Measurements from ENCODE around the gene ZNRF1.

ZNRF1 gene

DNA sequence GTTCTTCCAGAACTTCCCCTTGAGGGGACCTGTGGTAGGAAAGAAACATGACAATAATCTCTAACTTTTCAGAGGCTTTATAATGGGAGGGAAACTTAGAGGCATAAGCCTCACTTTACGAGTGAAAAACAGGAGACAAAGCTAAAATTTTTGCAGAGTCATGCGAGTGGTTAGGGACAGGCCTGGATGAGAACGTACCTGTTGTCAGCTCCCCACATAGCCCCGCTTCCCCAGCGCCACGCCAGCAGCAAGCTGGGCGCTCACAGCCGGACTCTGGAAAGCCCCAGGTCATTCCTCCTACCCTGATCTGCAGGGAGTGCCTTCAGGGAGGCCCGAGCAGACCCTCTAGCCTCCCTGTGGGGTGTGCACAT lies 64.1 kb downstream of the ZNRF1 start:
- no peak for DNase-seq

DNA sequence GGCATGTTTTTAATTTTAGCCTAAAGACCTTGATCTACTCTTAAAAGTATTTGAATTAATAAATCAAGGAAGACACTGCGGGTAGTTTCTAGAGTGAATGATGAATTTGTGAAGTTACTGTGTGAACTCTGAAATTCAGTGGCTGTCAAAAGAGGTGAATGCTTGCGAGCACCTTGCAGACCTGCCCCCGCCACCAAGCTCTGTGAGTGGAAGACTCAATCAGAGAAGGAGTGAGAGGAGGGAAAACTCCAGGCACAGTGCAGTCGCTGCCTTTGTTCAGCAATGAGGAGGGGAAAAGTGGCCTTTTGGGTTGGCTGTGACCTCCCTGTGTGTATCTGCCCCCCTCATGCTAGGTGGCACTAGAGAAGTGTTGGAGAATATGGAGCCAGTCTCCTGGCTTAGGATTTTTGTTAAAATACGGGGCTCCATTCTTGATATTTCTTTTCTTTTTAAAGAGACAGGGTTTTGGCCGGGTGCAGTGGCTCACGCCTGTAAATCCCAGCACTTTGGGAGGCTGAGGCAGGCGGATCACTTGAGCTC lies 64.8 kb downstream of the ZNRF1 start:
- DNase-seq = no peak

DNA sequence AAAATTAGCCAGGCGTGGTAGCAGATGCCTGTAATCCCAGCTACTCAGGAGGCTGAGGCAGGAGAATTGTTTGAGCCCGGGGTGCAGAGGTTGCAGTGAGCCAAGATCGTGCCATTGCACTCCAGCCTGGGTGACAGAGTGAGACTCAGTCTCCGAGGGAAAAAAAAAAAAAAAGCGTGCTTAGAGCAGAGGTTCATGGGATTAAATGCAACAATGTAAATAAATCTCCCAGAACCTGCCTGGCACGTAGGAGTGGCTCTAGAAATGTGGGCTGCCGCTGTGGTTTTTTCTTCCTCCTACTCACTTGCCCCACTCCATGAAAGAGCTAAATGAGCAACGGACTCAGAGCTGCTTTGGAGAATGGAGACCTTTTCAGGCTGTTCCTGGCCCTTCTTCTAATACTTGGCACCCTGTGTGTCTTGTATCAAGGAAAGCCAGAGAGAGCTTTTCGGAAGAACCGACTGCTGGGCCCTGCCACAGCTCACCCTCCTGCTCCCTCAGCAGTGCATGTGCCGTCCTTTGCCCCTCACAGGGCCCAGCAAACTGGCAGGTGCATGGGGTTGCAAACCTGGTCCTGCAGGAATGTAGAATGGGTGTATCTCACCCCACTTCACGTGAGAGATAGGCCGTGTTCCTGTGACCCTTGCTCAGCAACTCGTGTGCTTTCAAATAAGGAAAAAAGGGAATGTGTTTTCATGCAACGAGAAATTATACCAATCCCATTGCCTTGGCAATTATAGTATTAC lies 65.8 kb downstream of the ZNRF1 start:
- DNase-seq = no peak

DNA sequence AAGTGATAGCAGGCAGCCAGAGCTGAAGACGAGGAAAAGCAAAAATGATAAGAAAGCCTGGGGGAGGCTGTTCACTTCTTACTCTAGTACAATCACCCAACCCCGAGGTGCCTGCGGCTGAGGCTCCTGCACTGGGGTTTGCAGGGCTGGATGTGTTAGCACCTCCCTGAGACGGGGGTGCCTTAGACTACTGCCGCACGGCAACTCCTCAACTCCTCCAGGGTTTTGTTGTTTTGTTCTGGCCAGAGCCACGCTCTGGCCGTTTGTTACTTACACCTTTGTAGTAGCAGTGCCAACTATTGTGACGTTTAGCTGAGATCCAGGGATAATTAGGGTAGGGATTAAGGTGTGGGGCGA lies 66.3 kb downstream of the ZNRF1 start:
- no peak for DNase-seq

DNA sequence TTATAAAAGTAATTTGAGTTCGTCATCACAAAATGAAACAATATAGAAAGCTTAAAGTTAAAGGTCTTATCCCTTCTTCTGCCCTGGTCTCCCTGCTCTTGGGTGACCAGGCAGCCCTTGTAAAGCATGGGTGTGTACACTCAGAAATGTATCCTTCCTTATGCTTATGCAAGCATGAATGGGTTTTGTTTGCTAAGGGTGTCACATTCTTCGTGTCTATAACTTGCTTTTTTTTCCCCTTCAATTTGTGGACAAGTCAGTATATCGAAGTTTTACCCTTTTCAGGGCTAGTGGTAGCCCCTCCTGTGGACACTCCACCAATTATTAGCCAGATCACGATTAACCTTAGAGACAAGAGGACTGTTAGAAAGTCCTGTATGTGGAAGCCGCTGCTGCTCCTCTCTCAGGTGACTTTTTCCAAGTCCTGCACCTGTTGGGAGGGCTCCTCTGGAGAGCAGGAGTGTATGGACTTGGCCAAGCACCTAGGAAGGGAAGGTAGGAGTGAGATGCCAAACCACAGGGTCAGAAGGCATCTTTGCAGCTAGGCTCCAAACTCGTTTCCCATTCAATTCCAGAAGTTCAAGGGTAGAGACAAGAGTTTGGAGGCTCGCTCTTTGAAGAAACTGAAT lies 66.8 kb downstream of the ZNRF1 start:
- no peak for DNase-seq

DNA sequence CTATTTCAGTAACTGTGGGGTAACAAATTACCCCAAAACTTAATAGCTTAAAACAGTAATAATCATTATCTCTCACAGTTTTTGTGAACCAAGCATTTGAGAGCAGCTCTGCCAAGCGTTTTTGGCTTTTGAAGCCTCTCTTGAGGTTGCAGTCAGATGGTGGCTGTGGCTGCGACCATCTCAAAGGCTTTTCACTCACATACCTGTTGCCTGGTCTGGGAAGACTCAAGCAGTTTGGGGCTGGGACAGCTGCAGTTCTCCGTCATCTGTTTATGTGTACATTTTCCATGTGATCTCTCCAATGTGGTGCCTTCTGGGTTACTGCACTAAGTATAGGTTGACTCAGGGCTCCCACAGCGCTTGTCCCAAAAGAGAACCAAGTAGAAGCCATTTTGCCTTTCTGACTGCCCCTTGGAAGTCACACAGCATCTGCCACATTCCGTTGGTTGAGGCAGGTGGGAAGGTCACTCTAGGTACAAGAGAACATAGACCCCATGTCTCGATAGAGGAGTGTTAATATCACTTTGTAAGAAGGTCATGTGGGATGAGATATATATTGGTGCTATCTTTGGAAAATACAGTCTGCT lies 68.1 kb downstream of the ZNRF1 start:
- DNase-seq = no peak

DNA sequence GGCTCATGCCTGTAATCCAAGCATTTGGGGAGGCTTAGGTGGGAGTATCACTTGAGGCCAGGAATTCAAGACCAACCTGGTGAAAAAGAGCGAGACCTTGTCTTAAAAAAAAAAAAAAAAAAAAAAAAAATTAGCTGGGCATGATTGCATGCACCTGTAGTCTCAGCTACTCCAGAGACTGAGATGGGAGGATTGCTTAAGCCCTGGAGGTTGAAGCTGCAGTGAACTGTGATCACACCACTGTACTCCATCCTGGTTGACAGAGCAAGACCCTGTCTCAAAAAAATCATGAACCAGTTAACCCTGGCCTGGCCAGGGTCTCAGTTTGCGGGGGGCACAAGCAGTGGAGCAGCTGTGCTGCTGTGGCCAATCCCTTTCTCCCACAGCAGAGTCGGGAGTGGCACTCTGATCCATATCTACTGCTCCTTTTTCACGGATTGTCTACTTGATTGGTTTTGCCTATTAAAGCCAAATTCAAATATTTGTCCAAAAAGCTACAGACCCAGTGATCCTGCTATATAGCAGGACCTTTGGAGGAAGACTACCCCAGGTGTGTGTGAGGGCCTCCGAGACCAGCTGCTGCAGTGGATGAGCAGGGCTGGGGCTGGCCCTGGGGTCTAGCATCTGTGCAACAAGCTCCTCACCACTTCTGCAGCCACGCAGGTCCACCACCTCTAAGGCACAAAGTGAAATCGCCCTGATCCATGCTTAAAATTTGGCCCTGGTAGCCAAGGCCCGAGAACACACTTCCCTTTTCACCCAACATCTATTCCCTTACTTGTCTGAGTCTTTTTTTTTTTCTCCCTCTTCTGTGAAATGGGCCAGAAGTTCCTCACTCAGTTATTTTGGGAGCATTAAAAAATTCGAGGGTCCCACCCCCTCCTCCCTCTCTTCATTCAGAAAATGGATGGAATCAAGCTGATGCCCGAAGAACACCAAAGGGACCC lies 69.5 kb downstream of the ZNRF1 start:
- no peak for DNase-seq

DNA sequence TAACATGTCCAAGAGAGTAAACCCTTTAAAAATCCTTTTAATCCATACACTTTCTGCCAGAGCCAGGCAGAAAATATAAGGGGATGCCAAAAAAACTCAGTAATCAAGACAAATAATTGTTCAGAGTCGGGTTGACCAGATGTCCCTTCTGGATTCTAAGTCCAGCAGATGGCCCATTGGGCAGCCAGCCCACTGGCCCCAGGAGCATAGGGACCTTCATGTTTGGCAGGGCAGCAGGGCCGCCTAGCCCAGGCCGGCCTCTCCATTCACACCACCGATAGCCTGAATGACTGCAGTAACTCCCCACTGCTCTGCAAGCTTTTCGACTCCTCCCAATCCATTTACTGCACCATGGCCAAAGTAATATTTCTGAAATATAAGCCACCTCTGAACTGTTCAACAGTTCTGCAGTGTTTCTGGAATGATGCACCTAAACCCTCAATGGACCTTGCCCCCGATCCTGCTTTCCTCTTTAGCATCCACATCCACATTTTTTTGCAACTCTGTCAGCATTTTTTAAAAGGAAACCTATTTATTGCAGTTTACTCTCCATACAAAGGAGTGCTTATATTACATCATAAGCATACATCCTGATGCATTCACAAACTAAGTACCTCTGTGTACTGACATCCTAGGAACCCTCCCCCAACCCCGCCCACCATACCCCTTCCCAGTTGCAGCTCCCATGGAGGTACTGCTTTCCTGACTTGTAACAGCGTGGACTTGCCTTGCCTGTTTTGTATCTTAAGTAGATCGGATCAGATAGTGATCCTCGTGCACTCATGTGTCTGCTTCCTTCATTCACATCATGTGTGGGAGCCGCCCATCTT lies 71.4 kb downstream of the ZNRF1 start:
- DNase-seq = no peak

DNA sequence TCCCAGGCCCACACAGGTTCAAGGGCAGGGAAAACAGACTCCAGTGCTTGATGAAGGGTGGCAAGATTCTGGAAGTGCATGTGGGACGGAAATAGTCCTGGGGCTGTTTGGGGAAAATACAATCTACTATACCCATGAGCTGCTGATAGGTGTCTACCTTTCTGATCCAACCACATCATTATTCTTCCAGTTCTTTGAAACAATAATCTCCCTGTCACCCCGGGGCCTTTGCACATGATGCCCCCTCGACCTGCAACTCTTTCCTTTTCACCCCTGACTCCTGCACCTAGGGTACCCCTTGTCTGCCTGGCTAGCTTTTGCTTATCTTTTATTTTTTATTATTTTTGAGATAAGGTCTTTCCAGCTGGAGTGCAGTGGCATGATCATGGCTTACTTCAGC lies 72.8 kb downstream of the ZNRF1 start:
- no peak for DNase-seq

DNA sequence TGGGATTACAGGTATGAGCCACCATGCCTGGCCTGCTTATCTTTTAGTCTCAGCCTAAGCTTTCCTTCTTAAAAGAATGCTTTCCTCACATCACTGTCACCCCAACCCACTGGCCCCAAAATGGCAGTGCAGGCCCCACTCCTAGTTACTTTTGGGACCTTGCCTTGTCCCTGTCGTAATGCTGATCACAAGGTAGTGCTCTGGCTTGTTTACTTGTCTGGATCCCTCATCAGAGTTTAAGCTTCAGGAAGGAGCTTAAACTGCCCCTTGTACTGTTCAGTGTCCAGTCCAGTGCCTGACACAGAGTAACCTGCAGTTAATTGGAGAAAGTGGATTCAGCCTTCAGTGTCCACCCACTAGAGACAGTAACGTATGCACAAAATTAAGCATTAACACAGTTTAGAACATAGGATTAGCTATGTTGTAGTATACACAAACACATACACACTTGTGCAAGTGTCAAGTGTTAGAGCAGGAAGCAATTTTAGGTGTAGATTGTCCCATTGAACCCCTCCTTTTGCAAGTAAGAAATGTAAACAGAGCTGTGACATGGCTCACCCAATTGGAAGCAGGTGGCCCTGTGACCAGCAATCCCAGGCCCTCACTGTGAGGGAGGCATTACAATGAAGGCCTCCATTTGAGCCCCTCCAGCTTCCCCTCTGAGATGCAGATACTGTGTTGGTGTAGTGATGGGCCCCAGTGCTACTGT lies 73.6 kb downstream of the ZNRF1 start:
- no peak for DNase-seq

DNA sequence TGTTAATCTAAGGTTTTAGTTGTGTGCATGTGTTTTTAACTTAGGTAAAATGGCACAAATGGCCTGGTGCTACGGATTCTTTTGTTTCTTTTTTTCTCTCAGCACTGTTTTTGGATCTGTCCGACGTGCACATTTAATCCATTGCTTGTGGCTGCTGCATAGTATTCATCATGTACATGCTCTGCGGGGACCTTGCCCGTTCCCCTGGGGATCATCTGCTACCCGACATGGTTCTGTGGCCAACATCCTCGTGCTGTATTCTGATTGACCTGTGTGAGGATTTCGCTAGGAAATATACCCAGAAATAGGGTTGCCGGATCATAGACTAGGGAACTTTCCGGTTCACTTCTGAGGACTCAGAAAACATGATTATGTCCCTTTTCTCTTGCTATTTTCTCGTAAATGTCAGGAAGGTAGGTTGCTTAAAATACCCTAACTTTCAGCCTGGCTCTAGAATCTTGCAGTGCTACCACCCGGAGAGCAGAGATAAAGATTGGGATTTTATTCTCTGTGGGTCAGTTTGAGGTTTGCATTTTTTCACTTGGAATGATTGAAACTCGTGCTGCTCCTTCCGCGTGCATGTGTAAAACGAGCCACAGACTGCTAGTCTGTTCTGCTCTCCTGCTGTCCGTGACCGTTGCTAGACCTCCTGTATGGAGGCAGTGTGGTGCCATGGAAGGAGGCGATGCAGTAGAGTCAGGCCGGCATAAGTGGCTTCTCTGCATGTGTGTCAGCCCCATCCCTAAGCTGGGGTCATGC lies 74.9 kb downstream of the ZNRF1 start:
- no peak for DNase-seq

DNA sequence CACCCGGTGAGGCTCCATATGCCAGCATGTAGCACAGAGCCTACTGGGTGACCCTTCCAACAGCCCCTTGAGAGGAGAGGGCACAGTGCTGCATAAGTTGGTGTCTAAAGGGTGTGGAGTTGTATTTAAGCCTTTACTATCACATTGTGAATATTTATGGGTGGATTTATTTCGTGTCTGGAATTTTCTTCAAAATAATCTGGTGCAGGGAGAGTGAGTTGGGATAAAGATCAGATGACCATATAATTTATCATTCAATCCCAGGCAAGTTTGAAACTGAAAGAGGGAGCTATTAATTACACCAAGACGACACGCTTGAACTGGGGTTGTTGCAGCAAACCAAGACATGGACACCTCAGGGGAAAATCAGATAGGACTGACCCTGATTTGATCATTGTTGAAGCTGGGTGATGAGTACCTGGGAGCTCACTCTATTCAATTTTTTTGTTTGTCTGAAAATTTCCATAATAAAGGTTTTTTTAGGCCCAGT lies 75.5 kb downstream of the ZNRF1 start:
- no peak for DNase-seq

DNA sequence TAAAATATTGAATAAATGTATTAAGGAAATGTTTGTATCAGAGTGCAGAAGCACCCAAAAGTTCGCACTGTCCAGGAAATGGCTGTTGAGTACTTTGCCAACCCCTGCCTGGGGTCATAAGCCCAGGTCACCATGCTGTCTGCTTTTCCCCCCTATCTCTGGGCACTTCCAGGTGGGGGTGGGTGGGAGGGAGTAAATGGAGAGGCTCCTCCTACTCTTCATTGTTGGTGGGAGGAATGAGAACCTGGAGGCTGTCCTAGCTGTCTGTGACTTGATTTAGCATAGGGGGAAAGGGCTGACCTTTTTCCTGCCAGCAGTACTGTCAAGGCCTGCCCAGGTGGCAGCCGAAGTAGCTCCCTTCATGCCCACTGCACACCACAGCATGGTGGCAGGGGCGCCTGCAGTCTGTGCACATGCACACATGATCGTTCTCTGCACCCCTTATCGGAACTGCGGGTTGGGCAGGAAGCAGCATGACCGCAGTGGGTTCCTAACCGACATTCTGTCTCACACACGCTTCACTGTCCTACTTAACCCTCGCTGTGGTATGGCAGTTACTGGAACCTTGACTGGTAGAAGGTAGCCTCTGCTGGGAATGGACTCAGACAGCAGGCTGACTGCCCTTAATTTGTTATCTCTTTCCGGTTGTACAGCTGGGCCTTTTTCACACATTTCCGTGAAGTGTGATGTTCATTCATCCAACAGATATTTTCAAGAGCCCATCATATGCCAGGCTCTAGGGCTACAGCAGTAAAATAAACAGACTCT lies 76.3 kb downstream of the ZNRF1 start:
- DNase-seq = no peak

DNA sequence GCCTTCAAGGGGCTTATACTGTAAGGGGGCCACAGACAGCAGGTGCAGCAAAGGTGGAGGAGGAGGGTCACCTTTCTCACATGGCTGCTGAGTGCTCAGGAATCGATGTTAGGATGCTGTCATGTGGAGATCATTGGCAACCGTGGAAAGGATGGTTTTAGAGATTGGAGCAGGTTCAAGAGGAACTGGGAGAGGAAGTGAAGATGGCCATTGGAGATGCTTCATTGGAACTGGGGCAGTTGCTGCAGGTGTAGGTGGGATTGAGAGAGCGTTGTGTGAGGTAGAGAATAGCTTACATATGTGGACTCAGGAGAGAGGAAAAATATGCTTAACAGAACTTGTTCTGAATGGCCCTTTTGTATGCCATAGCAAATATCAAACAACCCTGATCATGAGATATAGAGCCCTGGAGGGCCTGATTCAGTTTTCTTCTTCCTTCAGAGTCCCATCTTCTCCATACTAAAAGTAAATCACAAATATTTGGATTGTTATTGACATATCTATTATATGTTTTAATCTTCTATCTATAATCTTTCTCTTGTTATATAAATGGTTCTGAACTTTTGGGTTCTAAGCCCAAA lies 77.0 kb downstream of the ZNRF1 start:
- no peak for DNase-seq

DNA sequence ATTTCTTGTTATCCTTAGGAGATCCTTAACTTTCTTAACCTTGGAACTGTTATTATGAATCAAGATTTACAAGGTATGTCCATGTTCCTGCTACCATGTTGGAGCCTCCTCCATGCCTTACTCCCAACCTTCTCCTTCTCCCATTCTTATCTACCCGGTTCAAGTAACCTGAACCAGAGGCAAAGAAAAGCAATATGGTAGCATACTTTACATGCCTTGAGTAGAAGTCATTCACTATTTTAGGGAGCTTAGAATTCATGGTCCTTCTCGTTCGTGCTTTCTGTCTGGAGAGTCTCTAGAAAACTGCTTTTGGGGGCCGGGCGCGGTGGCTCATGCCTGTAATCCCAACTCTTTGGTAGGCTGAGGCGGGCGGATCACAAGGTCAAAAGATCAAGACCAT lies 80.1 kb downstream of the ZNRF1 start:
- DNase-seq = no peak

DNA sequence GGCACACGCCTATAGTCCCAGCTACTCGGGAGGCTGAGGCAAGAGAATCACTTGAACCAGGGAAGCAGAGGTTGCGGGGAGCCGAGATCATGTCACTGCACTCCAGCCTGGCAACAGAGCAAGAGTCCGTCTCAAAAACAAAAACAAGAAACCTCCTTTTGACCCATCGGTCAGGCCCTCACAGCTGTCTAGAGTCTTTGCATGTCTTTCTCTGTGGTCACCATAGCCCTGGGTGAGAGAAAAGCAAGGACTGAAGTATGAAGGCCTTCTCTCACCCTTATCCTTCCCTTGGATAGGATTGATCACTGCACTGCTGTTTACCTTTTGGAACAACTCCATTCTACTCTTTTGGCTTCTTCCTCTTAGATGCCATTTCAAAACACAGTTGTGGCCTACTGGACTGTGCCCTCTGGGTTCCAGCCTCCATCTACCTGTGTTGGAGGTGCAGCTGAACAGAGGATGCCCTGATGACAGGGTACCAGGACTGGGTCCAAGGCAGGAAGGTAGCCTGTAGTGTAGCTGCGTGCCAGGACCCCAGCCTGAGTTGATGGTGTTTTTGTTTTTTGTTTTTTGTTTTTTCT lies 80.6 kb downstream of the ZNRF1 start:
- DNase-seq = no peak

DNA sequence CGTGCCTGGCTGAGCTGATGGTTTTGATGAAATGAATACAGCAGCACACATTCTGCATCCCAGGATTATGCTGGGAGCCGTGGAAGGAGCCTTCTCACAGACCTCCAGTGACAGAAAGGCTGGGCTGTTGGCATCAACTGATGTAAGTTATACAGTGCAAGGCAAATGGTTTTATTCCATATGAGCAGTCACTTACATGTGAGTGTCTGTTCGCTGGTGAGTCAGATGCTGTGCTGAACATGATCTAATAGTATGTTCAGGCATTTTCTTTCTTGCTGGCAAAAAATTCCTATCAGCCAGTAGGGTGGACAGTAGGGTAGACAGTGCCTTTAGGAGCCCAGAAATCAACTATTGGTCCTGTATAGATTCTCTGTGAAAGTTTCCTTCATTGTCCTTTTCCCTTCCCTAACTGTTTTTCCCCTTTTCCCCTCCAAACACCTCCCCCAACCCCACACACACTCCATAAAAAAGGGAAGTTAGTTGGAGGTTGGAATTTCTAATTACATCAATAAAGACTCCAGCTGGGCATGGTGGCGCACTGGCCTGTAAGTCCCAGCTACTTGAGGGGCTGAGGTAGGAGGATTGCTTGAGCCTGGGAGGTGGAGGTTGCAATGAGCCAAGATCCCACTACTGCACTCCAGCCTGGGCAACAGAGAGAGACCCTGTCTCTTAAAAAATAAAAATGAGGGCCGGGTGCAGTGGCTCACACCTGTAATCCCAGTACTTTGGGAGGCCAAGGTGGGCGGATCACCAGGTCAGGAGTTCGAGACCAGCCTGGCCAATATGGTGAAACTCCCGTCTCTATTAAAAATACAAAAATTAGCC lies 81.6 kb downstream of the ZNRF1 start:
- DNase-seq = no peak

DNA sequence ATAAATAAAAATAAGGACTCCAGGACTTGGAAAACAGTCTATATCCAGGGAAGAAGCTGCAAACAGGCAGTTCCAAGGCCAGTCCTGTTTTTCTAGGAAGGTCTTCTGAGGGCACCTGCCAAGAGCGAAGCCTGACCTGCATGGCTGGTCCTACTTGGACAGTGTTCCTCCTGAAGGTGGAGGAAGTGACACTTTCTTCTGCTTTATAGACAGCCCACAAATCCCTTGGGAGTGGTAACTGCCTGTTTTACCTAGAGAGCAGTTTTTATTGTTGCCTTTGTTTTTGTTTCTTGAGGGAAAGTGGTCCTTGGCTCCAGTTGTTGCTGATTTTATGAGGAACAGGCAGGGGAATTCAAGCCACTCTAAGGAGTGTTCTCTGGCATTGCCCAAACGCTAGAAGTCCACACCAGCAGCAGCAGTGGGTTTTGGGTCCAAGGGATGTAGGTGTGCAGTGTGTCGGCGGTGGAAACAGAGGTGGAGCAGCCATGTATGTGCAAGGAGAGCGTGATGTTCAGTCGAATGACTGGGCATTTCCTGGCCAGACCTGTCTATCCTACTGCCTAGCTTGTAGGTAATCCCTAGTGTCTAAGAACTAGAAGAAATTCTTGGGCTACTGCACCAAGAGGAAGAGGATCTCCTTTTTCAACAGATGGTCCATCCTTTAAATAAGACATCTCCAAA lies 82.5 kb downstream of the ZNRF1 start:
- DNase-seq = no peak
